ENCODE data around the gene NAA35.

GRCh38 chr9:85900504-85901201 is 40.3 kb upstream of the NAA35 start:
- TF ChIP-seq JUN (IDR thresholded peaks at IDR 0.05; ENCODE audit: borderline replicate concordance, insufficient read depth, insufficient read length, low read depth) = no peak
- peak; percentile 50 to 79 for TF ChIP-seq CTCF (IDR thresholded peaks at IDR 0.05; ENCODE audit: extremely low read depth in 1 of 2, insufficient read depth in 1 of 2, low read depth in 1 of 2, low read length in 2 of 2)
- no peak for TF ChIP-seq MAX (IDR thresholded peaks at IDR 0.05; ENCODE audit: insufficient read depth, insufficient read length)
- TF ChIP-seq POLR2AphosphoS5 (IDR thresholded peaks at IDR 0.05; ENCODE audit: insufficient read depth, low read depth, low read length) = no peak
- no peak for TF ChIP-seq POLR2A (IDR thresholded peaks at IDR 0.05; ENCODE audit: low read depth, low read length)
- TF ChIP-seq MYC (IDR thresholded peaks at IDR 0.05; ENCODE audit: low read depth, low read length) = no peak
- no peak for TF ChIP-seq GATA2 (IDR thresholded peaks at IDR 0.05; ENCODE audit: insufficient read depth, insufficient read length, low read depth, low read length)
